HG02571 (cell line): ENCODE results near the gene USH1C.

Source experiments
- ATAC-seq: cut with Tn5 transposase; IDR thresholded peaks from one replicate; pipeline ENCODE4 v1.9.1; 2021; ENCODE audit warnings: mild to moderate bottlenecking, moderate library complexity; ENCODE audit not compliant: unreplicated experiment

USH1C gene

DNA sequence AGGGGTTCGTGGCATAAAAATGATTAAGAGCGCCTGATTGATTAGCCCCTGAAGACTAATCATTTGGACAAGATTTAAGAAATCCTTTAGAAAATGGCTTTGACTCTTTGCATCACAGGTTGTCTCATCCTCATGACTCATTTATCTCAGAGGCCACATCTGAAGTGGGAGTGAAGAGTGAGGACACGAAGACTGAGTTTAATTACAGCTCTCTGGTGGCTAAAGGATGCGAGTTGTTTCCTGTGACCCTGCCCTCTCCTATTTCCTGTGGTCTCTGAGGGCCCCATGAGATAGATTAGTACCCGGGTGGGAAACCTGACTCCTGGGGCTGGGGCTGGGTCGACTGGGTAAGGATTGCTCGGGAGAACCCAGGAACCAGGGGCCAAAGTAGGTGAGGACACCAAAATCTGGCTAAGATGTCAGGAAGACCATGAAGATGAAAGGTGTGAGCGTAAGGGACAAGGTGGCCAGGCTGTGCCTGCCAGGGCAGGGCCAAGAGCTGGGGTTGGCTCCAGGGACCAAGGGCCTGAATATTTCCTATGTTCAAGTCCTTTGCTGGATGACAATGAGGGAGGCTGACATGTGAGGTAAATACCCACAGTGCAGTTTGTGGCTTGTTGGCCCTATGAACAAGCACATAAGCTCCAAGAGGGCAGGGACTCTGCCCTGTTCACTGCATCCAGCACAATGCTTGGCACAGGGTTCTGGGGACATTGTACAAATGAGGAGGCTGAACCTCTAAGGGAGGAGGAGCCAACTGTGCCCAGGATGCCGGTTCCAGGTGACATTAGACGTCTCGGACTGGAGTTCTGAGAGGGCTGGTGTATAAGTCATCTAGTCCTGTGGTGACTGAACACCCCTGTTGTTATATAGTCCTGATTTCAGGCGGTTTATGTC lies 6.5 kb upstream of the USH1C start:
- no peak for ATAC-seq

- ATAC-seq, result no peak
These were observed 4.2 kb upstream of the USH1C start for GRCh38 chr11:17548444-17548843.

- ATAC-seq, result no peak
These were observed 3.7 kb upstream of the USH1C start for GRCh38 chr11:17547932-17548331.

GRCh38 chr11:17547051-17547577 lies 2.9 kb upstream of the USH1C start, which contains the start of gene OTOG:
Gene OTOG (plus strand): TSS chr11:17547259. CDS start chr11:17547373, 114 bp downstream.
- no peak for ATAC-seq

DNA sequence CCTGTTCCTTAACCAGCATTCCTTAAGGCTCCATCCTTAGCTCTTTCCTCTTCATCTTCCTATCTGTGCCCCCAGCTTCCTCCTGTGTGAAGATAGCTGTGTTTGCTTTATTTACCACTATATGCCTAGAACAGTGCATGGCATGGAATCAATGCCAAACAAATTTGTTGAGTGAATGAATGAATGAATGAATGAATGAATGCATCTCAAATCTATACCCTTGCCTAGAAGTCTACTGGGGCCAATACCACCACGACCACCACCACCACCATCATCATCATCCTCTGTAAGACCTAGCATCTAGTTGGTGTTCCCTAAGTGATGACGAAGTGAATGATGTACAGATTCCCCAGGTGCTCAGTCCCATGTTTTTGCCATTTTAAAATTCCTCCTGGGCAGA lies 2.0 kb upstream of the USH1C start:
- ATAC-seq, result no peak

- no peak for ATAC-seq
These were observed 539 bp downstream of the USH1C start for GRCh38 chr11:17543574-17544180.

- no peak for ATAC-seq
These were observed 1.2 kb downstream of the USH1C start for GRCh38 chr11:17543041-17543440.

- no peak for ATAC-seq
These were observed 2.0 kb downstream of the USH1C start for GRCh38 chr11:17542249-17542648.

DNA sequence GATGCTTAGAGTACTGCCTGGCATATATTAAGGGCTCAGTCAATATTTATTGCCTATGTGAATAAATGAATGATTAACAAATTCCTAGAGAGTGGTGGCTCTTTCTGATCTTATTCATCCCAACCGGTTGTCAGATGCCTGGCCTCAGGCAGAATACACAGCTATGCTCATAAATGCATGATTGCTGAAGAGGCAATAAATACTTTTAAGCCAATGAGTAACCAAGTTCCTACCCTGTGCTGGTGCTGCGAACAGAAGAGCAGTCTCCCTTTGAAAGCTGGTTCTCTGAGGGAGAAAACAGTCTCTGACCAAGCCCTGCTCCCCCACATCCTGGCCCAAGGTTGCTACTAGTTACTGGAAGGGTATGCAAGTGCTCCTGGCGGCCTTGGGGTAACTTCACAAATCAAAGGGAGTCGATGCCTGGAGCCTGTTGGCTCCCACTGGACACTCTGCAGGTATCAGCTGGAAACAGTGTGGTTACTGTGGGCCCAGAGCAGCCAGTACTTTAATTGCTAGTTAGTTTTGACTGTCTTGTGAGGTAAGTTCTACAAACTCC lies 2.8 kb downstream of the USH1C start:
- no peak for ATAC-seq

DNA sequence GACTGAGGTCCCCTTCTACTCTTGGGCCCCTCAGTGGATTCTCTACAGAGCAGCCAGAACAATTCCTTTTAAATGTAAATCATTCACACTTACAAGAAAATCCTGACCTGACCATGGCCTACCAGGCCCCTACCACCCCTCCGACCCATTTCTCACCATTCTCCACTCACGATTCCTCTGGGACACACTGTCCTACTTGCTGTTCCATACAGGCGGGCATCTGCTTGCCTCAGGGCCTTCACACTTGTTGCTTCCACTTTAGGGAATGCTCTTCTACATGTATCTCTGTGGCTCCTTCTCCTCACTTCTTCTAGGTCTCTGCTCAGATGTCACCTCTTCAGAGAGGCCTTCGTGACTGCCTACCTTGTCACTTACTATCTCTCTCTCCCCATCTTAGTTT lies 3.4 kb downstream of the USH1C start:
- no peak for ATAC-seq

DNA sequence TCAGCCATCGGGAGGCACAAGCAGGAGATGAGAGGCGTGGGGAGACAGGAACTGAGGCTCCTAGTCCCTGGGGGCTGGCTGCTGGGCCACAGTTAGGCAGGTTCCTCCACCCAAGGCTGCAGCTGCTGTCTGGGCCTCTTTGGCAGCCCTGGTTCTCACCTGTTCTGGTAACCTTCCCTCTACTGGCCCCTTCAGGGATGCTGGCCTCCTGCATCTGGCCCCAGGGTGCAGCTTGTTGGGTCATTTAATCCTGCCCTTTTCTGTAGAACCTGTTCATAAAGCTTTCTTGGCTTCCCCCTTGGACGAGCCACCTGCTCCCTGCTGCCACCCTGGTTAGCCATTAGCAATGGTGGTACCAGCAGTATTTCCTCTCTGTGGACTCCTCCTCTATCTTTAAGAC lies 5.5 kb downstream of the USH1C start:
- ATAC-seq, result no peak

- ATAC-seq, result no peak
These were observed 6.2 kb downstream of the USH1C start for GRCh38 chr11:17538054-17538453.

- ATAC-seq, result no peak
These were observed 7.0 kb downstream of the USH1C start for GRCh38 chr11:17537261-17537660.

- no peak for ATAC-seq
These were observed 8.7 kb downstream of the USH1C start for GRCh38 chr11:17535488-17535887.

GRCh38 chr11:17533778-17534415 lies 10.3 kb downstream of the USH1C start:
- ATAC-seq, result no peak

GRCh38 chr11:17533341-17533740 lies 10.9 kb downstream of the USH1C start:
- ATAC-seq, result no peak

DNA sequence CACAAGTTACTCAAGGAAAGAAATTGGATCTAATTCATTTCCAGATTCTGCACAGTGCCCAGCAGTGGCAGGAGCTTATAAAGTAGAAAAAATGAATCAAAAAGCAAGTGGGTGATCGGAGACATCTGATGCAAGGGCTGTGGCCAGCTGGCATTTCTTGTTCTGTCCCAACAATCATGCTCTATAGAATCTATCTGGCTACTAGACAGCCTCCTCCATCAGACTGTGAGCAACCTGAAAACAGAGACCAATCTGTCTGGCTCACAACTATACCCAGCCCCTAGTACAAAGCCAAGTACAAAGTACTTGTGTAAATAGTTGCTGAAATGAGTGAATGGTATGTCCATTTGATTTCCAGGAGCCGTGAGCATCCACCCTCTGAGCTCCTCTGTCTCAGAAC lies 11.4 kb downstream of the USH1C start:
- ATAC-seq, result no peak

DNA sequence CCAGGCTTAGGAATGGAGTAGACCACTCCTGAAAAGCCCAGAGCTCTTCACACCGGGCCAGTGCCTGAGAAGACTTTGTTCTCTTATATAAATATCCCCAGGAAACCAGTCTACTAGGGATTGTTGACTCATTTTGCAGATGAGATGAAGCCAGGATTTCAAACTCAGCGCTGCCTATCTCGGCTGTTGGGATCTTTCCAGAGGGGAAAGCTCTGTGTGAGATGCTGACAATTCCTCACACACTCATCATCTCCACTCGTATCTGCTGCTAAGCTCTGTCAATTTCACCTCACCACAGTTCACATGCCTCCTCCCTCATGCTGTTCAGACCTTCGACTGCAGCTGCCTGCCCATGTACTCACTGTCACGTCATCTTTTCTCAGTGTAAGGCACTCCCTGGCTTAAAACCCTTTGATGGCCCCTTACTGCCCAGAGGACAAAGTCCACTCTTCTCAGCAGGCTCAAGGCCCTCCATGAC lies 12.5 kb downstream of the USH1C start:
- ATAC-seq, result no peak

- ATAC-seq, result no peak
These were observed 13.1 kb downstream of the USH1C start for GRCh38 chr11:17531071-17531600.

- ATAC-seq, result no peak
These were observed 14.4 kb downstream of the USH1C start for GRCh38 chr11:17529844-17530185.
